ENCODE measurements around the gene AGO4. TPM values are rescaled to one million over a fixed set of nuclear protein-coding genes. Genes with fewer than 3 reads are reported as not detected.
A peak's percentile ranks its signal among the peaks of the same experiment; 100 is the strongest.
"Not testable (repeated sequence)": the region's sequence is repeated elsewhere in the genome, so short reads cannot be mapped to it uniquely, and the experiment has no call there.

AGO4 gene
- total and polyA plus RNA-seq, 2 donors (not counting 1 experiment from before 2014, with no cell fraction given), result 7.8 to 22.6 TPM

- intact Hi-C loops (cut with micrococcal nuclease), result loop anchor here (10.0 kb wide), 1 partner anchor 922 kb away; the partner anchor contains the start of gene SMIM12
- no peaks in the 10 kb centered on the region for H3K27me3 Mint-ChIP-seq
- H3K4me1 ChIP-seq (ENCODE audit: control insufficient read depth in 2 of 2, insufficient read depth in 2 of 2, low read length in 2 of 2), result peaks cover 0 to 3% of the 10 kb centered on the region in 2 donors
- H3K27me3 ChIP-seq (replicated peaks in 1 of 4; ENCODE audit: control extremely low read depth in 1 of 4, control insufficient read depth in 3 of 4, insufficient read depth in 4 of 4, low read length in 3 of 4), result no peaks in the 10 kb centered on the region
- peaks cover 5% of the 10 kb centered on the region for H3K4me1 Mint-ChIP-seq
- no peak overlapping the region for H3K4me3 Mint-ChIP-seq
- no peaks in the 10 kb centered on the region for H3K9me3 Mint-ChIP-seq (ENCODE audit: insufficient read depth)
- no peak overlapping the region for H3K27ac ChIP-seq (ENCODE audit: low read length in 2 of 2)
- ChIA-PET CTCF (interaction anchor here (1.0 to 7.1 kb wide), 7 partner anchors 10 to 326 kb away, joined by 3 to 60 read pairs (median 4); partner anchors contain the start of gene TFAP2E), POLR2A (interaction anchor here (0.6 kb wide), 1 partner anchor 117 kb away, joined by 8 read pairs; no protein-coding TSS in a partner anchor)
- no peaks in the 10 kb centered on the region for H3K79me2 ChIP-seq (ENCODE audit: control insufficient read depth, insufficient read depth, low read length)
- 100% methylated on average over 1 of the region's 1 CpG for WGBS (ENCODE audit: insufficient coverage)
- DNase-seq (no peak), ATAC-seq (ENCODE audit: low read depth) (no peak)
- H2AFZ ChIP-seq (ENCODE audit: insufficient read depth, low read depth, low read length, poor library complexity, severe bottlenecking), result peak overlapping the region; percentile 47
- no peak overlapping the region for H3K4me2 ChIP-seq (replicated peaks; ENCODE audit: low read depth, low read length, poor library complexity, severe bottlenecking)
- H3K9ac ChIP-seq (ENCODE audit: low read length), result no peak overlapping the region
- H3K4me3 ChIP-seq (ENCODE audit: control extremely low read depth in 1 of 5, extremely low read depth in 1 of 5, insufficient read depth in 1 of 5, low read depth in 2 of 5, low read length in 4 of 5), result no peak overlapping the region
- H3K27ac Mint-ChIP-seq, result no peak overlapping the region
- no peaks in the 10 kb centered on the region for H4K20me1 ChIP-seq (ENCODE audit: control insufficient read depth, insufficient read depth, low read length, poor library complexity, severe bottlenecking)
- TF ChIP-seq CTCF (IDR thresholded peaks at IDR 0.05), result no peak
- TF ChIP-seq EZH2 (IDR thresholded peaks at IDR 0.05; ENCODE audit: borderline replicate concordance, insufficient read depth, low read depth, low read length, poor library complexity, severe bottlenecking), result no peak
- no peaks in the 10 kb centered on the region for H3K36me3 ChIP-seq (replicated peaks in 1 of 2; ENCODE audit: control extremely low read depth in 1 of 2, control insufficient read depth in 1 of 2, extremely low read depth in 1 of 2, insufficient read depth in 2 of 2, low read length in 1 of 2)
- H3K9me3 ChIP-seq (ENCODE audit: control extremely low read depth in 1 of 3, control insufficient read depth in 2 of 3, insufficient read depth in 1 of 3, low read length in 2 of 3), result no peaks in the 10 kb centered on the region
Measured at GRCh38 chr1:35777109-35777508, 30.7 kb upstream of the AGO4 start.

- Mint-ChIP-seq H3K27ac (no peak overlapping the region), H3K9me3 (ENCODE audit: insufficient read depth) (no peaks in the 10 kb centered on the region), H3K4me1 (peaks cover 2% of the 10 kb centered on the region), H3K27me3 (no peaks in the 10 kb centered on the region), H3K4me3 (no peak overlapping the region)
- DNase-seq (no peak), ATAC-seq (ENCODE audit: low read depth) (no peak)
- Histone ChIP-seq H3K79me2 (ENCODE audit: control insufficient read depth, insufficient read depth, low read length) (no peaks in the 10 kb centered on the region), H3K9me3 (ENCODE audit: control extremely low read depth in 1 of 3, control insufficient read depth in 2 of 3, insufficient read depth in 1 of 3, low read length in 2 of 3) (no peaks in the 10 kb centered on the region), H4K20me1 (ENCODE audit: control insufficient read depth, insufficient read depth, low read length, poor library complexity, severe bottlenecking) (no peaks in the 10 kb centered on the region), H3K36me3 (replicated peaks in 1 of 2; ENCODE audit: control extremely low read depth in 1 of 2, control insufficient read depth in 1 of 2, extremely low read depth in 1 of 2, insufficient read depth in 2 of 2, low read length in 1 of 2) (no peaks in the 10 kb centered on the region), H3K4me1 (ENCODE audit: control insufficient read depth in 2 of 2, insufficient read depth in 2 of 2, low read length in 2 of 2) (peaks cover 0 to 3% of the 10 kb centered on the region in 2 donors), H2AFZ (ENCODE audit: insufficient read depth, low read depth, low read length, poor library complexity, severe bottlenecking) (no peak overlapping the region), H3K9ac (ENCODE audit: low read length) (no peak overlapping the region), H3K27ac (ENCODE audit: low read length in 2 of 2) (no peak overlapping the region), H3K4me3 (ENCODE audit: control extremely low read depth in 1 of 5, extremely low read depth in 1 of 5, insufficient read depth in 1 of 5, low read depth in 2 of 5, low read length in 4 of 5) (no peak overlapping the region), H3K4me2 (replicated peaks; ENCODE audit: low read depth, low read length, poor library complexity, severe bottlenecking) (no peak overlapping the region), H3K27me3 (replicated peaks in 1 of 4; ENCODE audit: control extremely low read depth in 1 of 4, control insufficient read depth in 3 of 4, insufficient read depth in 4 of 4, low read length in 3 of 4) (no peaks in the 10 kb centered on the region)
- ChIA-PET POLR2A (no interaction called here), CTCF (interaction anchor here (1.2 kb wide), 1 partner anchor 56 kb away, joined by 4 read pairs; no protein-coding TSS in a partner anchor)
- WGBS (ENCODE audit: insufficient coverage), result no CpG with 5 or more reads among the region's 2 CpGs
- TF ChIP-seq EZH2 (IDR thresholded peaks at IDR 0.05; ENCODE audit: borderline replicate concordance, insufficient read depth, low read depth, low read length, poor library complexity, severe bottlenecking) (no peak), CTCF (IDR thresholded peaks at IDR 0.05) (no peak)
- intact Hi-C loops (cut with micrococcal nuclease), result no loop called here
Measured at GRCh38 chr1:35783055-35783583, 24.7 kb upstream of the AGO4 start.

GRCh38 chr1:35784364-35784763, 23.5 kb upstream of the AGO4 start:
- DNase-seq; H3K27me3 ChIP-seq (replicated peaks in 1 of 4; ENCODE audit: control extremely low read depth in 1 of 4, control insufficient read depth in 3 of 4, insufficient read depth in 4 of 4, low read length in 3 of 4); H3K9me3 ChIP-seq (ENCODE audit: control extremely low read depth in 1 of 3, control insufficient read depth in 2 of 3, insufficient read depth in 1 of 3, low read length in 2 of 3); H4K20me1 ChIP-seq (ENCODE audit: control insufficient read depth, insufficient read depth, low read length, poor library complexity, severe bottlenecking); H3K9ac ChIP-seq (ENCODE audit: low read length); H3K79me2 ChIP-seq (ENCODE audit: control insufficient read depth, insufficient read depth, low read length); H3K4me1 ChIP-seq (ENCODE audit: control insufficient read depth in 2 of 2, insufficient read depth in 2 of 2, low read length in 2 of 2); intact Hi-C loops (cut with micrococcal nuclease); H3K4me3 ChIP-seq (ENCODE audit: control extremely low read depth in 1 of 5, extremely low read depth in 1 of 5, insufficient read depth in 1 of 5, low read depth in 2 of 5, low read length in 4 of 5); H3K27ac Mint-ChIP-seq; H3K36me3 ChIP-seq (replicated peaks in 1 of 2; ENCODE audit: control extremely low read depth in 1 of 2, control insufficient read depth in 1 of 2, extremely low read depth in 1 of 2, insufficient read depth in 2 of 2, low read length in 1 of 2); H3K4me2 ChIP-seq (replicated peaks; ENCODE audit: low read depth, low read length, poor library complexity, severe bottlenecking); H2AFZ ChIP-seq (ENCODE audit: insufficient read depth, low read depth, low read length, poor library complexity, severe bottlenecking); H3K4me3 Mint-ChIP-seq; H3K4me1 Mint-ChIP-seq; H3K27me3 Mint-ChIP-seq; H3K9me3 Mint-ChIP-seq (ENCODE audit: insufficient read depth); POLR2A ChIA-PET; H3K27ac ChIP-seq (ENCODE audit: low read length in 2 of 2); CTCF ChIA-PET; ATAC-seq (ENCODE audit: low read depth): not testable (repeated sequence)
- 93% methylated on average over 5 of the region's 8 CpGs for WGBS (ENCODE audit: insufficient coverage)
